Medulla oblongata (tissue), 1 donor: ENCODE results near the gene SRD5A2.
"Not testable (repeated sequence)": the region's sequence is repeated elsewhere in the genome, so short reads cannot be mapped to it uniquely, and the experiment has no call there.

Experiments used
- DNase-seq: peaks from one replicate; pipeline ENCODE4 v3.0.0-alpha.2; 2015; ENCODE audit errors: extremely low spot score

The SRD5A2 gene

GRCh38 chr2:31533036-31533435, 47.7 kb downstream of the SRD5A2 start:
- no peak for DNase-seq

- DNase-seq, result no peak
Observed at GRCh38 chr2:31531101-31531500, 49.6 kb downstream of the SRD5A2 start.

- no peak for DNase-seq
Observed at GRCh38 chr2:31529256-31529655, 51.5 kb downstream of the SRD5A2 start.

- DNase-seq, result no peak
Observed at GRCh38 chr2:31528823-31529222, 51.9 kb downstream of the SRD5A2 start.

GRCh38 chr2:31526946-31527732, 53.6 kb downstream of the SRD5A2 start:
- DNase-seq, result no peak

- no peak for DNase-seq
Observed at GRCh38 chr2:31525876-31526275, 54.9 kb downstream of the SRD5A2 start.

GRCh38 chr2:31524592-31524991, 56.1 kb downstream of the SRD5A2 start:
- no peak for DNase-seq

- peak; percentile 48 for DNase-seq
Observed at GRCh38 chr2:31523871-31524492, 56.8 kb downstream of the SRD5A2 start.

GRCh38 chr2:31522786-31523185, 58.0 kb downstream of the SRD5A2 start:
- no peak for DNase-seq

GRCh38 chr2:31517442-31518203, 63.1 kb downstream of the SRD5A2 start:
- DNase-seq, result no peak

- no peak for DNase-seq
Observed at GRCh38 chr2:31515586-31515985, 65.2 kb downstream of the SRD5A2 start.

- no peak for DNase-seq
Observed at GRCh38 chr2:31513553-31513952, 67.2 kb downstream of the SRD5A2 start.

- no peak for DNase-seq
Observed at GRCh38 chr2:31511376-31511775, 69.4 kb downstream of the SRD5A2 start.

- no peak for DNase-seq
Observed at GRCh38 chr2:31505111-31505510, 75.6 kb downstream of the SRD5A2 start.

GRCh38 chr2:31504311-31504710, 76.4 kb downstream of the SRD5A2 start:
- no peak for DNase-seq

GRCh38 chr2:31496451-31496874, 84.3 kb downstream of the SRD5A2 start:
- not testable (repeated sequence) for DNase-seq

- not testable (repeated sequence) for DNase-seq
Observed at GRCh38 chr2:31489339-31489738, 91.4 kb downstream of the SRD5A2 start.

- DNase-seq, result no peak
Observed at GRCh38 chr2:31483246-31483645, 97.5 kb downstream of the SRD5A2 start.

GRCh38 chr2:31476511-31477180, 104.1 kb downstream of the SRD5A2 start:
- DNase-seq, result no peak

GRCh38 chr2:31475692-31476091, 105.0 kb downstream of the SRD5A2 start:
- DNase-seq, result no peak

- DNase-seq, result no peak
Observed at GRCh38 chr2:31474296-31474695, 106.4 kb downstream of the SRD5A2 start.
